Measurements from ENCODE around the gene CHRNB1. TPM values are rescaled to one million over a fixed set of nuclear protein-coding genes. Genes with fewer than 3 reads are reported as not detected.

The CHRNB1 gene
- total and polyA plus RNA-seq, 12 donors: 18.7 to 56.3 (median 36.9) TPM

DNA sequence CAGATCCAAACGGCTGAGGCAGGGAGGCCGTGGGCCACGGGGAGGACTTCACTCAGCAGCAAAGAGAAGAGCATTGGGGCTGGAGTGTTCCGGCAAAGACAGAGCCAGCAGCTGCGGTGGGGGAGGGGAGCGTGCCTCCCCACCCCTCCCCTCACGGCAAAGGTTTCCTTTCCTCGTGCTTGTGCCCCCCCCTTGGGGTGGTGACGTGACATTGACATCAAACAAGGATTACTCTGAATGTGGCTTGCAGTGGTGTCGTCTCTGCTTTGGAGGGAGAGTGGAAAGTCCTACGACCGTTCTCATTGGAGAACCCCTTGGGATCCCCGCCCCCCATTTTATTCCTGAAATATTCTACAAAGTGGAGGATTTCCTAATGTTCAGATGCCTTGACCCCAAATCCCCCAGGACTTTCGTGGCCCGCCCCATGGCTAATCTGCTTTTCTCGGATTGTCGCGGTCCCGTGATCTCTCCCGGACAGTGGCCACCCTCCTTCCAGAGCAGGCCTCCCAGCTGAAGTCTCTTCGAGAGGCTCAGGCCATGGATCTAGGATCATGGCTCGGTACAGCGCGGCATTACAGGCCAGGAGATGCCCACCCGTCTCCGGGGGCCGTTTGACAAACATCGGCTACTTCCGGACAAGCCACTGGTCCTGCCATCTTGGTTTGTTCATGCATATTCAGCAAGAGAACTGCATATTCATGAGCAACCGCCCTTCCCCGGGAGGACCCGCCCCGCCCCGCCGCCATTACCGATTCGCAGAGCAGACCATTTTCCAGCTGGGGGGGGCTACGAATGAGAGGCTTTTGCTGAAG is 38.6 kb downstream of the CHRNB1 start:
- H3K36me3 ChIP-seq (replicated peaks in 1 of 2): no peaks in the 10 kb centered on the region
- peak in 1 of 2 donors; percentile 50 for TF ChIP-seq POLR2A (IDR thresholded peaks at IDR 0.05)
- no peak for TF ChIP-seq CTCF (IDR thresholded peaks at IDR 0.05)
- peak overlapping the region in 3 of 4 donors; percentile 44 to 68 (median 65) for H3K4me3 ChIP-seq
- no peaks in the 10 kb centered on the region for H3K9me3 ChIP-seq (replicated peaks in 1 of 3)
- intact Hi-C loops (cut with DNase I): no loop called here
- no peaks in the 10 kb centered on the region for H3K27me3 ChIP-seq
- peak overlapping the region; percentile 95 to 100 (median 99) for H3K27ac ChIP-seq
- WGBS, 4 donors: 0 to 1% (median 1%) methylated on average over 30 to 38 of the region's 38 CpGs
- peak; percentile 94 to 99 (median 97) for DNase-seq
- peaks cover 35 to 36% of the 10 kb centered on the region in 2 donors for H3K4me1 ChIP-seq (replicated peaks in 1 of 2)

GRCh38 chr17:7484067-7484918 is 39.4 kb downstream of the CHRNB1 start, which contains the start of gene POLR2A:
Gene POLR2A, plus strand, starts transcription at chr17:7484366.
- Histone ChIP-seq H3K36me3 (replicated peaks in 1 of 2) (no peaks in the 10 kb centered on the region), H3K27ac (peak within 1 kb of the TSS; percentile 95 to 100 (median 99)), H3K4me1 (replicated peaks in 1 of 2) (peaks cover 37 to 43% of the 10 kb centered on the region in 2 donors), H3K4me3 (peak within 1 kb of the TSS in 3 of 4 donors; percentile 44 to 68 (median 65)), H3K9me3 (replicated peaks in 1 of 3) (no peaks in the 10 kb centered on the region), H3K27me3 (no peaks in the 10 kb centered on the region)
- intact Hi-C loops (cut with DNase I): no loop called here
- DNase-seq: peak; percentile 98 to 99 (median 99)
- 0 to 1% (median 0%) methylated on average over 39 to 64 of the region's 64 CpGs for WGBS, 4 donors
- TF ChIP-seq POLR2A (IDR thresholded peaks at IDR 0.05): peak; percentile 100
- TF ChIP-seq CTCF (IDR thresholded peaks at IDR 0.05): peak in 1 of 6 experiments; percentile 1

GRCh38 chr17:7484919-7485377 is 40.1 kb downstream of the CHRNB1 start:
- Histone ChIP-seq H3K36me3 (replicated peaks in 1 of 2) (no peaks in the 10 kb centered on the region), H3K27ac (peak overlapping the region in 4 of 5 donors; percentile 64 to 100 (median 98)), H3K4me3 (peak overlapping the region in 2 of 4 donors; percentile 36 to 65), H3K27me3 (no peaks in the 10 kb centered on the region), H3K4me1 (replicated peaks in 1 of 2) (peaks cover 36 to 46% of the 10 kb centered on the region in 2 donors), H3K9me3 (replicated peaks in 1 of 3) (no peaks in the 10 kb centered on the region)
- TF ChIP-seq POLR2A (IDR thresholded peaks at IDR 0.05) (no peak), CTCF (IDR thresholded peaks at IDR 0.05) (peak in 1 of 6 experiments; percentile 15)
- intact Hi-C loops (cut with DNase I): no loop called here
- 0 to 1% (median 0%) methylated on average over 11 to 19 of the region's 19 CpGs for WGBS, 4 donors
- no peak for DNase-seq

GRCh38 chr17:7486181-7486580 is 41.3 kb downstream of the CHRNB1 start:
- 37 to 47% (median 45%) methylated on average over 3 of the region's 3 CpGs for WGBS, 4 donors
- Histone ChIP-seq H3K4me3 (peak overlapping the region in 2 of 4 donors; percentile 19 to 65), H3K4me1 (replicated peaks in 1 of 2) (peaks cover 33 to 43% of the 10 kb centered on the region in 2 donors), H3K9me3 (replicated peaks in 1 of 3) (no peaks in the 10 kb centered on the region), H3K27ac (peak overlapping the region in 1 of 5 donors; percentile 100), H3K27me3 (no peaks in the 10 kb centered on the region), H3K36me3 (replicated peaks in 1 of 2) (no peaks in the 10 kb centered on the region)
- TF ChIP-seq POLR2A (IDR thresholded peaks at IDR 0.05) (no peak), CTCF (IDR thresholded peaks at IDR 0.05) (no peak)
- no peak for DNase-seq
- intact Hi-C loops (cut with DNase I): no loop called here

Data from adrenal gland (tissue), 12 donors.